SW 1271 (cell line): ENCODE measurements around the gene ADRB1.

Source experiments
- DNase-seq, 2 experiments: peaks; one replicate each; lab custom pipeline; 2025; lab: John Stamatoyannopoulos, UW

ADRB1 gene

GRCh38 chr10:114057855-114058254 lies 14.2 kb downstream of the ADRB1 start:
- no peak for DNase-seq

- no peak for DNase-seq
Measured at GRCh38 chr10:114058297-114058696, 14.6 kb downstream of the ADRB1 start.

GRCh38 chr10:114059561-114059960 lies 15.9 kb downstream of the ADRB1 start:
- no peak for DNase-seq

- DNase-seq = no peak
Measured at GRCh38 chr10:114060456-114060855, 16.8 kb downstream of the ADRB1 start.

GRCh38 chr10:114061148-114061547 lies 17.5 kb downstream of the ADRB1 start:
- no peak for DNase-seq

- no peak for DNase-seq
Measured at GRCh38 chr10:114061789-114062188, 18.1 kb downstream of the ADRB1 start.

GRCh38 chr10:114064151-114065048 lies 20.7 kb downstream of the ADRB1 start:
- no peak for DNase-seq

- DNase-seq = no peak
Measured at GRCh38 chr10:114065049-114065435, 21.4 kb downstream of the ADRB1 start.

GRCh38 chr10:114068054-114068707 lies 24.5 kb downstream of the ADRB1 start:
- no peak for DNase-seq

- no peak for DNase-seq
Measured at GRCh38 chr10:114070710-114071109, 27.0 kb downstream of the ADRB1 start.

- no peak for DNase-seq
Measured at GRCh38 chr10:114071178-114071577, 27.5 kb downstream of the ADRB1 start.

GRCh38 chr10:114073395-114074186 lies 29.9 kb downstream of the ADRB1 start:
- DNase-seq = no peak

- no peak for DNase-seq
Measured at GRCh38 chr10:114075093-114075492, 31.4 kb downstream of the ADRB1 start.

GRCh38 chr10:114077347-114077746 lies 33.7 kb downstream of the ADRB1 start:
- no peak for DNase-seq

GRCh38 chr10:114077815-114078219 lies 34.2 kb downstream of the ADRB1 start:
- no peak for DNase-seq

- no peak for DNase-seq
Measured at GRCh38 chr10:114078346-114078745, 34.7 kb downstream of the ADRB1 start.

GRCh38 chr10:114079421-114079820 lies 35.8 kb downstream of the ADRB1 start:
- DNase-seq = no peak

- no peak for DNase-seq
Measured at GRCh38 chr10:114081911-114082583, 38.4 kb downstream of the ADRB1 start.

- DNase-seq = no peak
Measured at GRCh38 chr10:114083040-114083439, 39.4 kb downstream of the ADRB1 start.

- DNase-seq = no peak
Measured at GRCh38 chr10:114084215-114084614, 40.5 kb downstream of the ADRB1 start.

- no peak for DNase-seq
Measured at GRCh38 chr10:114087255-114087654, 43.6 kb downstream of the ADRB1 start.

GRCh38 chr10:114087655-114088054 lies 44.0 kb downstream of the ADRB1 start:
- DNase-seq = no peak
